Iris pigment epithelial cell (primary cell): ENCODE measurements around the gene KRT79.
"Not testable (repeated sequence)": the region's sequence is repeated elsewhere in the genome, so short reads cannot be mapped to it uniquely, and the experiment has no call there.

Source experiments
- DNase-seq: peaks from one replicate; pipeline ENCODE4 v3.0.0-alpha.2; 2011; ENCODE audit warnings: low read depth

KRT79 gene

GRCh38 chr12:52860102-52860823 lies 26.2 kb upstream of the KRT79 start:
- DNase-seq, result peak; percentile 77

GRCh38 chr12:52857500-52857899 lies 23.4 kb upstream of the KRT79 start:
- DNase-seq, result no peak

DNA sequence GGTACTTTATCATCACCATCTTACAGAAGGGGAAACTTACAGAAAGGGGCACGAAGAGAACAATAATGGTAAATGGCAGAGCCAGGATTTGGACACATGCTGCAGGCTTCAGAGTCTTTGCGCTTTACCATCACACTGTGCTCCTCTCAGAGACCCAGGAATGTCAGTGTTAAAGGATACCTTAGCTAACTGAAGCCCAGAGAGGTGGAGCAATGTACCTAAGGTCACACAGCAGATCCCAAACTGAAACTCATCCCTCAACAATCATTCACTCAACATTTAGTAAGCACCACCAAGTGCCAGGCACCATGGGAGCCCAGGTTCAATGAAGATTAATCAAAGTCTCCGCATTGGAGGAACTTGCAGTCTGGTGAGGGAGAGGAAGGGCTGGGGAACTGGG lies 22.7 kb upstream of the KRT79 start:
- no peak for DNase-seq

DNA sequence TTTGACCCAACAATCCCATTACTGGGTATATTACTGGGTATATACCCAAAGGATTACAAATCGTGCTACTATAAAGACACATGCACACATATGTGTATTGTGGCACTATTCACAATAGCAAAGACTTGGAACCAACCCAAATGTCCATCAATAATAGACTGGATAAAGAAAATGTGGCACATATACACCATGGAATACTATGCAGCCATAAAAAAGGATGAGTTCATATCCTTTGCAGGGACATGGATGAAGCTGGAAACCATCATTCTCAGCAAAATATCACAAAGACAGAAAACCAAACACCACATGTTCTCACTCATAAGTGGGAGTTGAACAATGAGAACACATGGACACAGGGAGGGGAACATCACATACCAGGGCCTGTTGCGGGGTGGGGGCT lies 22.0 kb upstream of the KRT79 start:
- not testable (repeated sequence) for DNase-seq

DNA sequence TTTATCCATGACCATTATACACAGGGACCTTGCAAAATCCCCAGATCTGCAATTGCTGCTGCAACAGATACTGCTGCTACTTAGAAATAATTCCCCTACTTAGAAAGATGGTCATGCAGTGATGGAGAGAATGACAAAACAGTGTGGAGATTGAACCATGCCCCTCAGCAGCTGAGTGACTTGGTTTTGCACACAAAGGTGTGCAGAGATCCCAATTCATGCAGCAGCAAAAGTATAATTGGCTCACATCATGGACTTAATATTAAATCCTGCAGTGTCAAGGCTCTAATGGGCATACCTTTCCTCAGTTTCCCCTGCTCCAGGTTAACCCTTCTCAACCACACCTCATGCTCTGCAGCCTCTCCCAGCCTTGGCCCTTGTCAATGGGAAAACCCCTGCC lies 17.7 kb upstream of the KRT79 start:
- no peak for DNase-seq

DNA sequence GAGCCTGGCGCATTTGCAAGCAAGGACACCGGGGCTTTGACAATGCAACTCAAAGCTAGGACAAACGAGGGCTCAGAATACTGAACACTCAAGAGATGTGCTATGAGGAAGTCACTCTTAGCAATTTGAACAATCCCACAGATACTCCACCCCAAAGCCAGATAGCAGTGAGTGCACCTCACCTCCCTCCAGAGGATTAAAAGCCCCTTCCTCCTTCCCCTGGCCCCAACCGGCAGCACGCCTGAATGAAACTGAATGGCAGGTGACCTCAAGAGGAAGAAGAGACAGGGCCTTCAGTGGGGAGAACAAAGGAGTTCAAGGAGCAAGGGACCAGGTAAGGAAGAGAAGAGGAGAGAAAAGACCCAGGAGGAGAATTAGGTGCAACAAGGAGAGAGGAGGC lies 16.6 kb upstream of the KRT79 start:
- no peak for DNase-seq

DNA sequence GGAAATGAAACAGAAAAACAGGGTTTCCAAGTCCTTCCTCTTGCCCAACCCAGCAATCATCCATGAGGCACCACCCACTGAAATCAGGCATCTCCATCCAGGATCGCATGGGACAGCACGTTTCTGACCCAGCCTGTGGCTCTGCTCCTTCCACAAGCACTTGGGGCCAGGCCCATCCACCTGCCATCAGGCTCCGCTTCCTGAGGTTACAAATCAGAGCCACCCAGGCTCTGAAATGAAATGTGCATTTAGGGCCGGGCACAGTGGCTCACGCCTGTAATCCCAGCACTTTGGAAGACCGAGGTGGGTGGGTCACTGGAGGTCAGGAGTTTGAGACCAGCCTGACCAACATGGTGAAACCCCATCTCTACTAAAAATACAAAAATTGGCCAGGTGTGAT lies 15.4 kb upstream of the KRT79 start:
- no peak for DNase-seq

GRCh38 chr12:52848661-52849255 lies 14.6 kb upstream of the KRT79 start, which contains the start of gene KRT78:
TSS of gene KRT78 (minus strand) at chr12:52848994. CDS start at chr12:52848930, 64 bp downstream.
- DNase-seq, result no peak

DNA sequence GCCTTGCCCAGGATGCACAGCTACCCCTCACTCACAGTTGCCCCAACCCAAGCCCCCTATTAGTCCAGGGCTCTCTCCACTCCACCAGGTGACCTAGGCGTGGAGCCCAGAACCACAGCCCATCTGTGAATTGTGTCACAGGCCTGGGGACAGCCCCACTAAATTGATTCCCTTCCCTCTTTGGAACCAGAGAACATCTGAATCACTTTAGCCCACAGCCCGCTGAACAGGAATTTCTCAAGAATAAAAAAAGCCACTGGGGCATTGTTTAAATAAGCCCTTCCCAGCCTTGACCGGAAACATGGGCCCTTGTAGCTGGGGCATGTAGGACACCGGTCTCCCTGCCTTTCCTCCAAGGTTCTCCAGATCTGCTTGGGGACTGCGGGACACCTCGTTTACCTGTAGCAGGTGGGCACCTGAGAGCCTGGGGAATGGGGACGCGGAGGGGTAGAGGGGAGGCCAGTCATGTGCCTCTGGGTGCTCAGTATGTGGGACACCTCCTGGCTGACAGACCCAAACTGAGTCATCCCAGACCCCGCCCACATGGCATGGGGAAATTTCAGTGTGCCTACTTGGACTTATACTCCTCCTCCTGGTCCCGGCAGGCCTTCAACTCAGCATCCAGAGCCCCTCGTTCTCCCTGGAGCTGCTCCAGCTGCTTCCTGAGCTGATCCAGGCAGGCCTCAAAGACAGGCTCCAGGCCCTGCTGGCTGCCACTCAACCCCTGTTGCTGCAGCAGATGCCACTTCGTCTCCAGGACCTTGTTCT lies 13.4 kb upstream of the KRT79 start:
- peak; percentile 22 for DNase-seq

- no peak for DNase-seq
These were observed 12.4 kb upstream of the KRT79 start for GRCh38 chr12:52846356-52846970.

- no peak for DNase-seq
These were observed 11.8 kb upstream of the KRT79 start for GRCh38 chr12:52845946-52846345.

DNA sequence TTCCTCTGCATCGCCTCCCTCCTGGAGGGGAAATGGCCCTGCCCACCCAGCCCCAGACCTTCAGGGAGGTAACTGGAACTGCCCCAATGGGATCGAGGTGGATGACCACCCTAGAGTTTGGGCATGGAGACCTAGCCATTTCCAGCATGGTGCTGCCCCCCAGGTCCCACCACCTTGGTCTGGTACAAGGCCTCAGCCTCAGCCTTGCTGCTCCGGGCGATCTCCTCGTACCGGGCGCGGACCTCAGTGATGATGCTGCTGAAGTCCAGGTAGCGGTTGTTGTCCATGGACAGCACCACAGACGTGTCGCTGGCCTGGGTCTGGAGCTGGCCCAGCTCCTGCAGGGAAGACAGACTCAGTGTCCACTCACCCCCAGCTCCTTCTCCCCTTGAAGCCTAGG lies 10.3 kb upstream of the KRT79 start:
- DNase-seq, result no peak

GRCh38 chr12:52839436-52840105 lies 5.5 kb upstream of the KRT79 start:
- DNase-seq, result no peak

DNA sequence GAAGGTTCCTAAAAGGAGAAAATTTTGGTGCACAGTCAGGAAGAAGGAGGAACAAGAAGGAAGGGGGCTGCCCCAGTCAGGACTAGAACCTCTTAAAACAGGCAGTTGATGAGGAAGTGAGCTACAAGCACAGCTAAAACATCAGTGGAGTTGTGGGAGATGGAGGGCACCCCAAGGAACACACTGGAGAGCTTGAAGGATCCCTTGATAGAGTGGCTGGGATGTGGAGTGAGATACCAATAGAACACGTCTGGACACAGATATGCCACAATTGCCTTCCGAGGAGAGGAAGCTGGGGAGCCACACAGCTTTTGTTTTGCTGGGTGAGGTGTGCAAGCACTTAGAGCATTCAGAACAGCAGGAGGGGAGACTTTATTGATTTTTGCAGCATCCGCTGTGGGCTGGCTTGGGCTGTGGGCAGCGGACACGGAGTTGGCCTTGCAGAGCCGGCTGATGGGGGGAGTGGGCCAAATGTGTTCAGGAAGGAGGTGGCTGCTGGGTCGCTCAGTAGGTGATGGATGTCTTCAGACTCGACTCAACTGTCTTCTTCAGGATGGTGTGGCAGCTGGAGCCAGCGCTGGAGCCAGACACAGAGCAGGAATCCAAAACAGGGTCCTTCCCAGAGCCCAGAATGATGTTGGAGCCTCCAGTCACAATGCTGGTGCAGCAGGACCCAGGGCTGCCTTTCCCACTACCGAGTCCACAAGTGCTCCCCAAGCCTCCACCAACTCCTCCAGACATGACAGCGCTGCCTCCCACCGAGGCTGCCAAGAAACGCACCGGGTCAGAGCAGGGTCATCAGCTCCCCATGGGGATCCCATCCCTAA lies 4.7 kb upstream of the KRT79 start:
- no peak for DNase-seq

GRCh38 chr12:52837781-52838608 lies 3.9 kb upstream of the KRT79 start:
- peak; percentile 31 for DNase-seq

DNA sequence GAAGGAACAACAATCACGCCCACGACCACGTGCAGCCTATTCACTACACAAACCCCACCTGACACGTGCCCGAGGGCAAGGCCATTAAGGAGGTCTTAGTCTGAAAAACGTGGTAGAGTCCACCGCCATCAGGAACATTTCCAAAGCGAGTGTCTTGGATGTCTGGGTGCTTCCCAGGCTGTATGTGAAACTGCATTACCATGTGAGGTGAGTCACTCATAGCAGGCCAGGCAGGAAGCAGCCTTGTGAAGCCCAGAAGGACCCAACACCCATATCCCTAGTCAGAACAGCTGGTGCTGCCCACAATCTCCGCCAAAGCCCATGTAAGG lies 3.3 kb upstream of the KRT79 start:
- peak; percentile 89 for DNase-seq

- no peak for DNase-seq
These were observed 2.6 kb upstream of the KRT79 start for GRCh38 chr12:52836491-52837412.

DNA sequence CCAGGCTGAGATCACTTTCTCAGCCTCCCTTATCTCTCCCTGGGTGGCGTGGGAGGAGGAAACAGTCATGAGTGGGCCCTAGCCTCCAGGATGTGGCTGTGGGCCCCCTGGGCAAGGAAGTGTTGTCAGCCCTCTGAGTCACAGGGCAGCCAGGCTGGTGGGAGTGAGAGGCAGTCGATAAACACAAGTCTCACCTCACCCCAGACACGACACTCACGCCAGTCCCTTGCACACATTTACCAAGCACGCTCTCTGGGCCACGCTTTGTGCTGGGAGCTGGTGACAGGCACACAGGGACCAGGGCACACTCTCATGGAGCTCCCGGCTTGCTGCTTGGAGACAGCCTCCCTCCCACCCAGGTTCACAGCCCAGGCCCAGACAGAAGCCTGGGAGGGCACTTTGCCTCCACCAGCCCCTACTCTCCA lies 1.9 kb upstream of the KRT79 start:
- peak; percentile 78 for DNase-seq
